COR-L47 (cell line): ENCODE results near the gene DSC2.
A peak's percentile ranks its signal among the peaks of the same experiment; 100 is the strongest.
"Not testable (repeated sequence)": the region's sequence is repeated elsewhere in the genome, so short reads cannot be mapped to it uniquely, and the experiment has no call there.

ENCODE experiments used
- DNase-seq: peaks from one replicate; lab custom pipeline; 2025; lab: John Stamatoyannopoulos, UW

Gene DSC2

DNA sequence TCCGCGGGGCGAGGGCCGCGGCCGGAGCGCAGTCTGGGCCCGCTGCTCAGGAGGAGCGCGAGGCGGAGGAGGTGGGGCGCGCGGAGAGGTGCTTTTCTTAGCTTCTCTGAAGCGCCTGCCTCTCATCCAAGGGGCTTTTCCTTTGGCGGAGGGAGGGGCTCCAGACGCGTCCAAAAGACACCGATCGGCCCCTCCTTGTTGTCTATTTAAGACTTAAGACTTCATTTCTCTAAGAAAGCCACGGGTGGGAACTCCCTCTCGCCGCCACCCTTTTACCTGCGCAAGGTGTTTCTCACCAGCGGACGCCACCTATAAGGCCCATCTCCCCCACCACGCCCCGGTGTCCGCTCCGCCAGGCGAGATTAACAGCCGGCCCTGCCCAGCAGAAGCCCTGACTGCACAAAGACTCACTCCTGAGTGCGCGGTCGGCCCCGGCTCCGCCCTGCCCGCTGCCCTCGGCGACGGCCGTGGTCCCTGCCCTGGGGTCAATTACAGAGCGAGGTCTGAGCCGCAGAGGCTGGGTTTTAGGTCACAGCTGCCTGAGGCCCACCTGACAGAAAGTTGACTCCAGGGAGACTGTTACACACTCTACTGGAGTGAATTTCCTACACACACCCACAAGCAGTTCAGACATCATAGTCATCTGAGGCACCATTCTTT is at the start of gene DSC2:
Gene DSC2, minus strand, starts transcription at position 397 of the 660 bp plus-strand sequence. CDS start 450 bp downstream, outside the sequence.
- DNase-seq: peak; percentile 44

DNA sequence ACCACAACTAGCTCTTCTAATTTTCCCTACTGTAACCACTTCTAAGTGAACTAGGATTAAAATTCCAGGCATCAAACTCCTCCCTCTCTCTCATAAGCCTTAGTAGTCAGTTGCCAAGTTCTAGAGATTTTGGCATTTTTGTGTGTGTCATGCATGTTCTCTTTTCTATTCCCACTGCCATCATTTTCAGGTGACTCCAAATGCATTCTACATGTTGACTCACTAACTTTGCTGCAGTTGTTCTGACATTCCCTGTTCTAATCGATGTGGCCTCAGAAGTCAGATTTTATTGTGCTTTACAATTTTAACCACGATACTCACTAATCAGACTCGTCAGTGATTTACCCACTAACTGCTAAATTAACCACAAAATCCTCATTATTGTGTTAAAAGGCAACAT is 47.1 kb upstream of the DSC2 start:
- DNase-seq: no peak

GRCh38 chr18:31148600-31148999 is 46.4 kb upstream of the DSC2 start:
- no peak for DNase-seq

GRCh38 chr18:31146809-31147208 is 44.6 kb upstream of the DSC2 start:
- DNase-seq: no peak

GRCh38 chr18:31143025-31143424 is 40.8 kb upstream of the DSC2 start:
- DNase-seq: no peak

DNA sequence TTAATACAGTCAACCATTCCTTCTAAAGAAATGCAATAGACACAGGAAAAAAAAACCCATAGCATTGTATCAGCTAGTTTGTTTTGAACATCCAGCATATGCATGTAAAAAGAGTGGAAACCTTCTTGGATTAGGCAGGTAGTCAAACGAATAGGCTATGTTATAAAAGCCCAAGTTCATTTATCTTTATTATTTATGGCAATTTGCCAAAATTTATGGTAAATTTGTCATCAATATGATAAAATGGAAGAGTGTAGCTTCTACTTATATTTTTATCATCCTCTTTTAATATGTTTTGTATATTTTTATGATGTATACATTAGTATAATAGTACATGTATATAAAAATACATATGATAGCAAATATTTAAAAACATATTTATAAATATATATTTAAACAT is 36.5 kb upstream of the DSC2 start:
- DNase-seq: no peak

GRCh38 chr18:31134988-31135529 is 32.8 kb upstream of the DSC2 start:
- DNase-seq: no peak

- no peak for DNase-seq
Measured at GRCh38 chr18:31129398-31130115, 27.3 kb upstream of the DSC2 start.

DNA sequence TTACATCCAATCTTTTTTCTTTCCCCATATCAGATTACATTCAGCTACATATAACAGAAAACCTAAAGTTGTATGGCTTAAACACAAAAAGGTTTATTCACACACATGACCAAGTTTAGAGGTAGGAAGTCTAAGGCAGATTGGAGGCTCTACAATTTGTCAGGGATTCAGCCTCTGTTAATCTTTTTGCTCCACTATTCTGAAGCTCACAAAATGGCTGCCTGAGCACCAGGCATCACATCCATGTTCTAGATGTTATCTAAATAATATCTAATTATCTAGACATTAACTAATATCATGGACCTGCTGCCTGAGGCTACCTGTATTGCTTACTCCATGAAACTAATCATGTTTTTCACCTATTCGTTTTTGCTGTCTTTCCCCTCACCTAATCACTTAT is 23.7 kb upstream of the DSC2 start:
- DNase-seq: no peak

GRCh38 chr18:31123125-31123524 is 20.9 kb upstream of the DSC2 start:
- not testable (repeated sequence) for DNase-seq

- no peak for DNase-seq
Measured at GRCh38 chr18:31120594-31120993, 18.4 kb upstream of the DSC2 start.

- no peak for DNase-seq
Measured at GRCh38 chr18:31116853-31117595, 14.8 kb upstream of the DSC2 start.

- no peak for DNase-seq
Measured at GRCh38 chr18:31112804-31113203, 10.6 kb upstream of the DSC2 start.

- DNase-seq: no peak
Measured at GRCh38 chr18:31105733-31106132, 3.5 kb upstream of the DSC2 start.

DNA sequence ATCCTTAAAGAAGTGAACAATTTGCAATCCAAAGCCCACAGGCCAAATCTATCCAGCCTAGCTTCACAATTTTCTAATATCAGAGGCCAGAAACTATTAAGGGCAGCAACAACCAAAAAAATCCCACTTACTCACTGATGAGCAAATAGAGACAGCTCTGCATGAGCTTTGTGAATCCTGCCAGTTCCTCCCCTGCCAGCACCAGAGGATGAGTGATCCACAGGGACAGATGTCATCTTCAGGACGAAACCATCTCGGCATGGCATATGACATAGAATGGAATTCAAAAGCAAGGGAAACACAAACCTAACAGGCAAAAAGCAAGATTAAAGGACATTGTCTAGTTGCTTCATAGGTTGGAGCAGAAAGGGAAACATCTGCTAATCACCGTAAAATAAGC is 2.2 kb upstream of the DSC2 start:
- DNase-seq: no peak

- no peak for DNase-seq
Measured at GRCh38 chr18:31103423-31103822, 1.2 kb upstream of the DSC2 start.

DNA sequence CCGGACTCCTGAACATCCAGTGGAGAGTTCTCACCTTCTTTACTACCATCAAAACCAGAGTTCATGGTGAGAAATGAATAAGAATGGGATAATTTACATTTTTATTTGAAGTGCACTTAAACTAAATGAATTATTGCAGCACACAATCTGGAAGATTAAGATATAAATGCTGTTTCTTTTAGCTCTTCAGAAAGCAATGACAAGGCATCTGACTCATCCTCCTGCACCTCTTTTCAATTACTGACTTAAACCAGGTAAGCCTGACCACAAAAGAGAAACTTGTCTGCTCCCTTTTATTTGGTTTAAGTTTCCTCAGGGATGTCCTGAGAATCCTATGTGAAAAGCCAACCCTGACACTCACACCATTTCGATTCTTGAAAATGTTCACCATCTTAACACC is 720 bp upstream of the DSC2 start:
- DNase-seq: no peak

- peak; percentile 58 for DNase-seq
Measured at GRCh38 chr18:31101183-31102024, 817 bp downstream of the DSC2 start.

- no peak for DNase-seq
Measured at GRCh38 chr18:31100436-31101182, 1.6 kb downstream of the DSC2 start.

DNA sequence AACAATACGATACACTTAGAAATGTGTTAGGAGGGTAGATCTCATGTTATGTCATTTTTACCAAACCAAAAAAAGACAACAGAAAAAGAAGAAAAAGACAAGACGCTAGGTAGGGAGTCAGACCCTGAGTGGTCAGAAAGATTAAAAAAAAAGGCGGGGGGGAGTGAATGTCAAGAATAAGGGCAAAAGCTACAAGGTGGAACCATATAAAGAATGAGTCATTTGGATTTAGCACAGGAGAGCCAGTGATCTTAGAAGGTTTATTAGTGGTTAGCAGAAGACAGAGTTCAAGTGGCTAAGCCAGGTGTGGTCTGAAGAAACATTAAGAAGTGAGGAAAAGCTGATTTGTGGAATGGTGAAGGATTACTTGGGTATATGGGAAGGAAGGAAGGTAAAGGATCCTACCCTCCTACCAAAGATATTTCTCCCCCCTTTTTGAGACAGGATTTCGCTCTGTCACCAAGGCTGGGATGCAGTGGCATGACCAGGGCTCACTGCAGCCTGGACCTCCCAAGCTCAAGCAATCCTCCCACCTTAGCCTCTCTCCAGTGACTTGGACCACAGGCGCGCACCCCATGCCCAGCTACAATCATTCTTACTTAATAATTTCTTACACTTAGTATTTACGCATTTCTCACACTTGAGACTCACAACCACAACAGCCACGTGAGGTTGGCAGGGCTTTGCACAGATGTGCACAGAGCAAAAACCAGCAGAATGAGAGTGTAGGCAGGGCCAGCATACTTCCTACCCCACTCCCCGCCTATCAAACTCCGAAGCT is 2.6 kb downstream of the DSC2 start:
- no peak for DNase-seq
